Sciatic nerve (tissue), 2 donors: ENCODE data around the gene RER1. TPM values are rescaled to one million over a fixed set of nuclear protein-coding genes. Genes with fewer than 3 reads are reported as not detected.
A peak's percentile ranks its signal among the peaks of the same experiment; 100 is the strongest.

Source experiments
- ATAC-seq: fragments of 200-7000 bp; cut with Tn5 transposase; one replicate; pipeline ENCODE4 v1.9.1; 2020; ENCODE audit warnings: mild to moderate bottlenecking, moderate library complexity
- DNase-seq: peaks from one replicate; pipeline ENCODE4 v3.0.0-alpha.2; 2020; ENCODE audit warnings: low spot score
- intact Hi-C: fragments of 100-400 bp; cut with DNase I; formaldehyde crosslinking; loops from one replicate; pipeline ENCODE4 v1.14.2; 2022
- total RNA-seq: library from RNA; stranded (reverse); fragmentation: NEBNext Ultra II Directional; extraction: Animal tissue kit (Norgen Biotek cat#: 25700); gene quantifications from one replicate; pipeline ENCODE4 v1.2.1, GENCODE V29; 2021
- donor health status: DM: no; HTN: no; CAD: no.
- donor health status: DM: no; HTN: no; CAD: no.

Gene RER1
- total RNA-seq, 1 donor from 2014 or later: 87.3 TPM

- intact Hi-C loops: loop anchor here (2.0 kb wide), 1 partner anchor 134 kb away; no protein-coding TSS in a partner anchor
- ATAC-seq (peak; percentile 55), DNase-seq (peak; percentile 88)
Measured at GRCh38 chr1:2414297-2414958, 22.8 kb downstream of the RER1 start.

- intact Hi-C loops: loop anchor here (2.0 to 5.0 kb wide), 2 partner anchors 133 to 372 kb away; no protein-coding TSS in a partner anchor
- DNase-seq: no peak
- no peak for ATAC-seq
Measured at GRCh38 chr1:2415337-2415736, 23.7 kb downstream of the RER1 start.

- DNase-seq (no peak), ATAC-seq (no peak)
- intact Hi-C loops: loop anchor here (2.0 to 5.0 kb wide), 2 partner anchors 133 to 371 kb away; no protein-coding TSS in a partner anchor
Measured at GRCh38 chr1:2415801-2416208, 24.2 kb downstream of the RER1 start.

GRCh38 chr1:2416403-2416802 is 24.8 kb downstream of the RER1 start:
- intact Hi-C loops: loop anchor here (5.0 kb wide), 1 partner anchor 371 kb away; no protein-coding TSS in a partner anchor
- DNase-seq (no peak), ATAC-seq (no peak)

GRCh38 chr1:2417083-2417832 is 25.6 kb downstream of the RER1 start:
- ATAC-seq: no peak
- DNase-seq: no peak
- intact Hi-C loops: loop anchor here (5.0 kb wide), 1 partner anchor 370 kb away; no protein-coding TSS in a partner anchor

GRCh38 chr1:2417833-2418225 is 26.2 kb downstream of the RER1 start:
- ATAC-seq: no peak
- no peak for DNase-seq
- intact Hi-C loops: loop anchor here (5.0 kb wide), 1 partner anchor 369 kb away; no protein-coding TSS in a partner anchor

- intact Hi-C loops: loop anchor here (5.0 kb wide), 1 partner anchor 368 kb away; no protein-coding TSS in a partner anchor
- DNase-seq (no peak), ATAC-seq (no peak)
Measured at GRCh38 chr1:2418791-2419320, 27.2 kb downstream of the RER1 start.

- ATAC-seq (no peak), DNase-seq (no peak)
- intact Hi-C loops: loop anchor here (5.0 kb wide), 1 partner anchor 368 kb away; no protein-coding TSS in a partner anchor
Measured at GRCh38 chr1:2419416-2419815, 27.8 kb downstream of the RER1 start.

GRCh38 chr1:2422523-2422922 is 30.9 kb downstream of the RER1 start:
- ATAC-seq (no peak), DNase-seq (no peak)
- intact Hi-C loops: loop anchor here (5.0 kb wide), 1 partner anchor 85 kb away; no protein-coding TSS in a partner anchor

GRCh38 chr1:2425892-2426291 is 34.3 kb downstream of the RER1 start:
- ATAC-seq: no peak
- no peak for DNase-seq
- intact Hi-C loops: no loop called here

- intact Hi-C loops: no loop called here
- no peak for ATAC-seq
- DNase-seq: no peak
Measured at GRCh38 chr1:2426540-2426939, 34.9 kb downstream of the RER1 start.

- DNase-seq: no peak
- ATAC-seq: no peak
- intact Hi-C loops: no loop called here
Measured at GRCh38 chr1:2427051-2427450, 35.4 kb downstream of the RER1 start.

GRCh38 chr1:2427976-2428375 is 36.3 kb downstream of the RER1 start:
- intact Hi-C loops: no loop called here
- no peak for ATAC-seq

GRCh38 chr1:2428490-2428889 is 36.8 kb downstream of the RER1 start:
- DNase-seq (no peak), ATAC-seq (no peak)
- intact Hi-C loops: no loop called here

More at GRCh38 chr1:2427976-2428375, 36.3 kb downstream of the RER1 start:
- no peak for DNase-seq

GRCh38 chr1:2429780-2430591 is 38.3 kb downstream of the RER1 start:
- no peak for DNase-seq
- intact Hi-C loops: no loop called here
- no peak for ATAC-seq

GRCh38 chr1:2430592-2430973 is 38.9 kb downstream of the RER1 start:
- intact Hi-C loops: no loop called here
- ATAC-seq (no peak), DNase-seq (no peak)

GRCh38 chr1:2431103-2431502 is 39.5 kb downstream of the RER1 start:
- intact Hi-C loops: no loop called here
- no peak for DNase-seq
- no peak for ATAC-seq

GRCh38 chr1:2431518-2431917 is 39.9 kb downstream of the RER1 start:
- DNase-seq (no peak), ATAC-seq (no peak)
- intact Hi-C loops: no loop called here

GRCh38 chr1:2432441-2432844 is 40.8 kb downstream of the RER1 start:
- intact Hi-C loops: no loop called here
- ATAC-seq: no peak
- no peak for DNase-seq
